ENCODE results near the gene GALNT2.

Gene GALNT2

DNA sequence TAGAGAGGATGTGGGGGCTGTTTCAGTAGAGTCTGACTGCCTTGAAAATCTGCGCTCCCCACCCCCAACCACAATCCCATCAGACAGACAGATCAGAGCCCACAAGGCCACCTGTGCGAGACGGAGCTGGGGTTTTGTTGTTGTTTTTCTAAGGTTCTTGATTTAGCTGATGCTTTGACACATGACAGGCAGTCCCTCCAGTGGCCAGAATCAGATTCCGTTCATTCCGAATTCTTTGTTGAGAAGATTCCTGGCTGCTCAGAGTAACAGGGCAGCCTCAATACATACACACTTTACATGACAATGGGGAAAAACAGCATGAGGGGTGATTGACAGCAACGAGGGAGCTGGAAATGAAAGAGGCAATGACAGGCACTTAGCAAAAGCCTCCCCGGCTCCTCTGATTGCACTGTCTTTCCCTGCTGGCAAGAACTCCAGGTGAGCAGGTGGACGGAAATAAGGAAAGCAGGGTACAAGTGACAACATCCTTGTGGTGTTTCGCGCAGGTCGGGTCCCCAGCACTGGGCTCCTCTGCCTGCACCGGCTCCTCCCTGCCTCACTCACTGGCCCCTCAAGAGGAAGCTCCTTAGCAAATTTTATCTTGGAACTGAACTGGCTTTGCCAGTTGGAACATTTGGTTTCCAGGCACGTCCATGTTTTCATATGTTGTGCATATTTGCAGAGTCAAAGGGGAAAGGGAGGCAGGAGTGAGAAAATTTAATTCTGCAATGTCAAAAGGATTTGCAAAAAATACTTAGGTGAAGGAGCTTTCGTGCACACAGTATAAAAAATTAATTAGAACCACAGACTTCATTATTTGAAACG lies 210.4 kb downstream of the GALNT2 start:
- no peak overlapping the region for H3K4me3 ChIP-seq (replicated peaks; ENCODE audit: low read depth, low read length)
- no peak for DNase-seq (ENCODE audit: extremely low read depth, insufficient read length)
- no peak for TF ChIP-seq CTCF (IDR thresholded peaks at IDR 0.05; ENCODE audit: insufficient read depth, low read length, poor library complexity, severe bottlenecking)
- no peaks in the 10 kb centered on the region for H3K27me3 ChIP-seq (replicated peaks; ENCODE audit: control insufficient read depth, insufficient read depth, low read length)
- H3K36me3 ChIP-seq (ENCODE audit: control insufficient read depth, insufficient read depth, low read length), result peaks cover 16% of the 10 kb centered on the region

DNA sequence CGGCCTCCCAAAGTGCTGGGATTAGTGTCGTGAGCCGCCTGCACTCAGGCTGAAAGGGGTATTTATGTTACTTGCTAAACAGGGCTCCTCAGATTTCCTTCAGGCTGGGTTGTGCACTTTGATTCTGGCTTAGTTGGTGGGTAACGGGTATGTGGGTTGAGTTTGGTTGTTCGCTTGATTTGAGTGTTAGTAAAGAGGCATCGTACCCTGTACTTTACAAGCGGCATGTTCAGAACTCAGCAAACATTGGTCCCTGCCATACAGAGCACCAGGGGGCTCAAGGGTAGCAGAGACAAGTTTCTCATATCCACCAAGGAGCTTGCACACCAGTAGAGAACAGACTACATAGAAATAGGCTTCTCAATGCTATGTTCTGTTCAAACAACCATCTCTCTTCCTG lies 211.3 kb downstream of the GALNT2 start:
- Histone ChIP-seq H3K4me3 (replicated peaks; ENCODE audit: low read depth, low read length) (no peak overlapping the region), H3K27me3 (replicated peaks; ENCODE audit: control insufficient read depth, insufficient read depth, low read length) (no peaks in the 10 kb centered on the region), H3K36me3 (ENCODE audit: control insufficient read depth, insufficient read depth, low read length) (peaks cover 16% of the 10 kb centered on the region)
- no peak for DNase-seq (ENCODE audit: extremely low read depth, insufficient read length)
- no peak for TF ChIP-seq CTCF (IDR thresholded peaks at IDR 0.05; ENCODE audit: insufficient read depth, low read length, poor library complexity, severe bottlenecking)

- peaks cover 16% of the 10 kb centered on the region for H3K36me3 ChIP-seq (ENCODE audit: control insufficient read depth, insufficient read depth, low read length)
- TF ChIP-seq CTCF (IDR thresholded peaks at IDR 0.05; ENCODE audit: insufficient read depth, low read length, poor library complexity, severe bottlenecking), result no peak
Measured at GRCh38 chr1:230278871-230279582, 212.0 kb downstream of the GALNT2 start.

DNA sequence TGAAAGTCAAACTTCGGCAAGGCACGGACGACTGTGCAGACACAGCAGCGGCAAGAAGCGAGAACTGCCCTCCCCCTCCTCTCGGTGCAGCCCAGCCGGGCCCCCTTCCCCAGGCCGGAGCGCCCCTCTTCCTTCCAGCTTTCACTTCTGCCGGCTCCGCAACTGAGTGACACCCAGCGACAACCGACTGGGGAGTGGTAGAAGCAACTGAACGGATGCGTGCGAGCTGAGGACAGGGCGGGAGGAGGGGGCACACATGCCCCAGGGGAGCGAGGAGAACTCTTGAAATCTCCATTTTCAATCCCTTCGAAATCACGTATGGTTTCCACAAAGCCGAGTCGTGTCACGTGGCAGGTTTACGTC lies 212.5 kb downstream of the GALNT2 start:
- no peak for DNase-seq (ENCODE audit: extremely low read depth, insufficient read length)
- Histone ChIP-seq H3K27me3 (replicated peaks; ENCODE audit: control insufficient read depth, insufficient read depth, low read length) (no peaks in the 10 kb centered on the region), H3K36me3 (ENCODE audit: control insufficient read depth, insufficient read depth, low read length) (peaks cover 16% of the 10 kb centered on the region), H3K4me3 (replicated peaks; ENCODE audit: low read depth, low read length) (no peak overlapping the region)
- TF ChIP-seq CTCF (IDR thresholded peaks at IDR 0.05; ENCODE audit: insufficient read depth, low read length, poor library complexity, severe bottlenecking), result no peak

More at GRCh38 chr1:230278871-230279582, 212.0 kb downstream of the GALNT2 start:
- DNase-seq (ENCODE audit: extremely low read depth, insufficient read length), result no peak
- H3K27me3 ChIP-seq (replicated peaks; ENCODE audit: control insufficient read depth, insufficient read depth, low read length), result no peaks in the 10 kb centered on the region
- H3K4me3 ChIP-seq (replicated peaks; ENCODE audit: low read depth, low read length), result no peak overlapping the region

DNA sequence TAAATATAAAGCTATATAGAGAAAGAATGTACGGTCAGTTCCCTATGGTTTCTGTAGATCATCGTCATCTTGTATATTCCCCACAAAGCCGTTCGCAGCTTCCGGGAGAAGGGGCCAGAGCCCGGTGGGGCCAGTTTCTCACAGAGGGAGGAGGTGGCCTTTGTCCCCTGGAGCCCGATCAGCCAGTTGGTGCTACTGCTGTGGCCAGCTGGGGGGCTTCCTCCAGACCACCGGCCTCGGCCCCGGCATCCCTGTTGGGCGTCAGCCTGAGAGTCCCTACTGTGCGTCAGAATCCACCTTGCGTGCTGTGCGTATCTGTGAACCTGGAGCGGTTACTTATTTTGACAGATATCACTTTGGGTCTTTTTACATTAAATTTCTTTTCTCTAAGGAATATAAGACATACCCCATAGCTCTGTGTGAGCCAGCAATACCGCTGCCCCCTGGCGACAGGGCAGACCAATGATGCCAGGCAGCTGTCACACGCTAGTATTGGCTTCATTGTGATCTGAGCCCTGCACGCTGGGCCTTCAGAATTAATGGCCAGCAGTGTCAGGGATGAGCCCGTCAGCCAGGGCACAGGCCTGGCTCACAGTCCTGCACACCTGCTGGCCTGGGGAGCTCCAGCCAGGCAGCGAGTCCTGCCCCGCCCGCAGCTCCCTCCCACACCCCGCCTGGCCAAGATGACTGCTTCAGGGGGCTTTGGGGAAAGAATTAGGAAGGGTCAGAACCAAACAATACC lies 213.2 kb downstream of the GALNT2 start:
- Histone ChIP-seq H3K27me3 (replicated peaks; ENCODE audit: control insufficient read depth, insufficient read depth, low read length) (no peaks in the 10 kb centered on the region), H3K4me3 (replicated peaks; ENCODE audit: low read depth, low read length) (no peak overlapping the region), H3K36me3 (ENCODE audit: control insufficient read depth, insufficient read depth, low read length) (peaks cover 16% of the 10 kb centered on the region)
- no peak for TF ChIP-seq CTCF (IDR thresholded peaks at IDR 0.05; ENCODE audit: insufficient read depth, low read length, poor library complexity, severe bottlenecking)
- no peak for DNase-seq (ENCODE audit: extremely low read depth, insufficient read length)
